Activated CD4-positive, CD25-positive, alpha-beta regulatory T cell treated with anti-CD3 and anti-CD28 coated beads, Interleukin-2, amount 50 U/mL, for 24 hours (primary cell): Measurements from ENCODE around the gene SMIM8.

Source experiments
- ATAC-seq, 2 donors: fragments of 150-1000 bp; cut with Tn5 transposase; one replicate each; pipeline ENCODE4 v1.10.0; 2021; ENCODE audit warnings: mild to moderate bottlenecking in 1 of 2, moderate library complexity in 1 of 2

Gene SMIM8

GRCh38 chr6:87336367-87336766, 14.0 kb downstream of the SMIM8 start:
- no peak for ATAC-seq

GRCh38 chr6:87340230-87340629, 17.8 kb downstream of the SMIM8 start:
- ATAC-seq: no peak

- ATAC-seq: no peak
Measured at GRCh38 chr6:87341158-87341557, 18.8 kb downstream of the SMIM8 start.

- ATAC-seq: no peak
Measured at GRCh38 chr6:87341899-87342298, 19.5 kb downstream of the SMIM8 start.

- no peak for ATAC-seq
Measured at GRCh38 chr6:87342829-87343228, 20.4 kb downstream of the SMIM8 start.

DNA sequence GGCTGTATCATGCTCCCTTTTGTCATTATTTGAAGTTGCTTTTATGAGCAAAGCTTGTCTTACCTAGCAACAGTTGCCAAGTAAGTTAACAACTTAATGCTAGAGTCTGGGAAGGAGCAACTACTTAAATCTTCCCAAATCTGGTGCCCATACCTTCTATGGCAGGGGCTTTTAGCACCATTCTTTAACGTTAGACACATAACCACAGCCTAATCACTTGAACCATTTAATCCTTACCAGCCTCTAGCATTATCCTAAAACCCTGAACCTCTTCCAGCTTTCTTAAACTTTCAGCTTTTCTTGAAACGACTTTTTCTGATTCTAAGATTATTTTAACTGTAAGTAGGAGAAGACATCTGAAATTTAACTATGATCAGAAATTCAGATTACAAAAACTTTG, 22.3 kb downstream of the SMIM8 start, which contains the start of gene C6orf163:
TSS of gene C6orf163 (plus strand) at position 83 of the 400 bp plus-strand sequence. CDS start at position 370, 287 bp downstream.
- ATAC-seq: no peak

GRCh38 chr6:87346700-87347099, 24.3 kb downstream of the SMIM8 start:
- ATAC-seq: no peak

GRCh38 chr6:87349896-87350295, 27.5 kb downstream of the SMIM8 start:
- no peak for ATAC-seq

GRCh38 chr6:87350516-87350915, 28.1 kb downstream of the SMIM8 start:
- ATAC-seq: no peak

DNA sequence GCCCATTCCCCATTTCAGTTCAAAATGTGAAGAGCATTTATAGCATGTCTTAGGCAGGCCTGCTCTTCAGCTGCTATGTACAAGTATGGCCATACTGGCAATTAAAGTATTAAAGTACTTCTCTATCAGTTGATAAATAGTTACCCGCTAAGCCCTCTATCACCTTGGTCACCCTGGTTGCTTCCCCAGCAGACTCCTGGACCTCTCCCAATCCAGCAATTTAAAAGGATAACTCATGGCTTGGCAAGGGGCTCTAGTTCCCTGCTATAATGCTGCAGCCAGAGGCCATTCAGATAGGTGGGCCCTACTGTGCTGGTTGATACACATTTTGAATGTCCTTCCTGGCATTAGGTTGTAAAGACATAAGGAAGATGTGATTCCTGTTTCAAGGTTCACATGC, 29.2 kb downstream of the SMIM8 start:
- no peak for ATAC-seq

DNA sequence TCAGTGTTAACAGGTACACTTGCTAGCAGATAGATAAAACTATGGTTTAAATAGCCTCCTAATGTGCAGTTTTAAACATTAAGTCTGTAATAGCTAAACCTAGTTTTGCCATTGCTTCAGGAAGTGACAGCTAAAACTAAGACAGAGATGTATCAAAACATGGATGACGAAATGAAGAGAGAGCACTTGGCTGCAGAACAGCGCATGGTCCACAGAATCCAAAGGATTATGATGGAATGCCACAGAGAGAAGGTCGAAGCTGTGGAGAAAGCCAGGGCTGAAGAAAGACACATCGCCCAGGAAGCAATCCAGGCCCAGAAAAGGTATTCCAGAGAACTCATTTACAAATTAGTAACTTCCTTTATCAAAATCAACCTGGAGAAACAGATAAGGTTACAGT, 33.8 kb downstream of the SMIM8 start:
- ATAC-seq: no peak

GRCh38 chr6:87357479-87358196, 35.2 kb downstream of the SMIM8 start:
- ATAC-seq: no peak

DNA sequence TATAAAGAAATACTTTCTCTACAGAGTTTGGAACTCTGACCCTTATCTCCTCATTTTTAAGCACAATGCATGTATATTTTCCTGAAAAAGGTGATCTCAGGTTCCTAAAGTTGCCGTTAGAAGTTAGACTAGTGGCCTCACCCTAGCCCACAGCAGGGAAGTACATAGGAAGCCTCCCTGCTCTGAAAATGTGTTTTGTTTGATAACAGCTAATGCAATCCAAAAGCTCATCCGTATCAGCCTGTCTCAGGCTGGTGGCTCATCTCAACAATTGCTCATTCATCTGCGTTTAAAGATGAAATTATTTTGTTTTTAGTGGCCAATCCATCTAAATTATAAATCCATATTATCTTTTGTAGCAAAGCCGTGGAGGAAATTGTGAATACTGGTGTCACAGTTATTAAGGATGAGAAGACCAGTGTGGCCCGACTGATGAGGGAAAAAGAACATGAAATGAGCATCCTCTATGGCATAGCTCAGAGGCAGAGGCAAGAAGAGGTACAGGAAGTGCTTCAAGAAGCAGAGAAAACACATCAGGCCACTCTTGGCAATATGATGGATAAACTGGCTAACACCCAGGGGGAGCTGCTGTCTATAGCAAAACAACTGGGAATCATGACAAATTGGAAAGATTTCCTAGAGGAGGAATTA, 42.3 kb downstream of the SMIM8 start:
- ATAC-seq: no peak

DNA sequence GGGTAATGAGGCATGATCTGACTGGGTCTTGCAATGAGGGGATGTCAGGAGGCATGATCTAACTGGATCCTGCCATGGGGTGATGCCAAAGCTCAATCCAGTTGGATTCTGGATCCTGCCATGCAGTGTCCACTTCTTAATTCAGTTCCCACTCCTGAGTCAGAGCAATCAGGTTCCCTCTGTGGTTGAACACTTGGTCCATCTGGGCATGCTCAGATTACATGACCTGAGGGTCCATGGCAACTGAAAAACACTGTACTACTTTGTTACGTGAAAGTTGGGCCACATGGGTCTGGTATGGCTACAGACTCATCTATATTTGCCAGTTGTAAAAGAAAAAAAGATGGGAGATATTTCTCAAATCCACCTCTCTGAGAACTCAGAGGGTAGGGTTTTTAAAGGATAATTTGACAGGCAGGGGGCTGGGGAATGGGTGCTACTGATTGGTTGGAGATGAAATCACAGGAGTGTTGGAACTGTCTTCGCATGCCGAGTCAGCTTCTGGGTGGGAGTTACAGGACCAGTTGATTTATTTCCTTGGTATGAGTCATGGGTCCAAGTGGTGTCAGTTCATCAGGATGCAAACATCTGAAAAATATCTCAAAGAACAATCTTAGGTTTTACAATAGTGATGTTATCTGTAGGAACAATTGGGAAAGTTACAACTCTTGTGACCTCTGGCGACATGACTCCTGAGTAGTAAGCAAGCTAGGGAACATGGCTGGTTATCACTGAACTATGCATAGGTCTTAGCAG, 43.9 kb downstream of the SMIM8 start:
- no peak for ATAC-seq

DNA sequence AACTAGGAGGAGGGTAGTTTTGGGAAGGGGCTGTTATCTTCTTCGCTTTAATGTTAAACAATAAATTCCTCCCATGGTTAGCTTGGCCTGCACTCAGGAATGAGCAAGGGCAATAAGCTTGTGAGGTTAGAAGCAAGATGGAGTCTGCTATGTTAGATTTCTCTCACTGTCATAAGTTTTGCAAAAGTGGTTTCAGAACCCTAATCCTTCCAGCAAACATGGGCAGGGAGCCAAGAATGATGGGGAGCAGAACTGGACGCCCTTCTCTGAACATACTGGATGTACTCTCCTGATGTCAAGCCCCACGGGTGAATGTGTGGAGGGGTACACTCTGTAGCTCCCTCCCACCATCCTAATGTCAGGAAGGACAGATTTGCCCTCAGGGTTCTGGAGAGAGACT, 44.5 kb downstream of the SMIM8 start:
- ATAC-seq: no peak

DNA sequence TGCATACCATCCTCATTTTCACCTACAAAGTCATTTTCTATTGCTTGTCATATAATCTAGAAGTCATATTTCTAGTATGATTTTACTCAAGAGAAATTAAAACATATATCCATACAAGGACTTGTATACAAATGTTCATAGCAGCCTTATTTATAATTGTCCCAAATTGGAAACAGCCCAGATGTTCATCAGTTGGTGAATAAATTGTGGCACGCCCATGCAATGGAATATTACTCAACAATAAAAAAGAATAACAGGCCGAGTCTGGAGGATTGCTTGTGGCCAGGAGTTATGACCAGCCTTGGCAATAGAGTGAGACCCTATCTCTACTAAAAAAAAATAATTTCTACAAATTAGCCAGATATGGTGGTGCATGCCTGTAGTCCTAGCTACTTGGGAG, 51.0 kb downstream of the SMIM8 start:
- no peak for ATAC-seq

DNA sequence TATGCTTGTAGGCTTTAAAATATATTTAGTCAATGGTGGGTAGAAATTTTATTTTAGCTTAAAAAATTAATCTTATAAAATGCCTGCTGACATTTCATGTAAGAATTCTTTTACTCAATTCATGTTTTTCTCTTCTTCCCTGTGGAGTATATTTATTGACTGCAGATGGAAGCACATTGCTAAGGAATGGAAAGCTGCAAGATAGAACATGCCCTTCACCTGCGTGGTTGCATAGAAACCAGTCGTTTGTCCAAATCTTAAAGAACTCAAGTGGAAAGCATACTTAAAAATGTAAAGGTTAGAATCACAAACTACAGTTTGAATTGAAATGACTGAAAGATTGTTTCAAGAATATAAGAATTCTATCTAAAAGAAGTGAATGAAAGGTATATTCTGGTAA, 52.9 kb downstream of the SMIM8 start:
- no peak for ATAC-seq

- no peak for ATAC-seq
Measured at GRCh38 chr6:87376643-87377042, 54.3 kb downstream of the SMIM8 start.

GRCh38 chr6:87378947-87379346, 56.6 kb downstream of the SMIM8 start:
- no peak for ATAC-seq

- no peak for ATAC-seq
Measured at GRCh38 chr6:87382861-87383260, 60.5 kb downstream of the SMIM8 start.

DNA sequence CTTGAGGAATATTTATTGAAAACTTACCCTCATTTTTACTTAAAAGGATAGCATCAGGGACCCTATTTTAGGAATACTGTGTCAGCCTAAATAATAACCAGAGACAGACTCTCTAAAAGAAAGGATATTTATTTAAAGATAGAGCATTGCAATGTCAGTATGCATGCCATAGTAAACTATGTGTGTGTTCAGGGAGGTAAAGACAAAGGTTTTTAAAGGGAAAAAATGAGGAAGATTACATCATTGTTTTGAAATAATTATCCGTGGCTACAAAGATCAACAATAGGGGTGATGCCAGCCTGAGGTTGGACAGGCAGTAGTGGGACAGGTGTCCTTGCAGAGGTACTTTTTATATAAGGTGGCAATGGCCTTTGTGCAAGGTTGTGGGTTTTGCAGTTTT, 61.6 kb downstream of the SMIM8 start:
- ATAC-seq: no peak

DNA sequence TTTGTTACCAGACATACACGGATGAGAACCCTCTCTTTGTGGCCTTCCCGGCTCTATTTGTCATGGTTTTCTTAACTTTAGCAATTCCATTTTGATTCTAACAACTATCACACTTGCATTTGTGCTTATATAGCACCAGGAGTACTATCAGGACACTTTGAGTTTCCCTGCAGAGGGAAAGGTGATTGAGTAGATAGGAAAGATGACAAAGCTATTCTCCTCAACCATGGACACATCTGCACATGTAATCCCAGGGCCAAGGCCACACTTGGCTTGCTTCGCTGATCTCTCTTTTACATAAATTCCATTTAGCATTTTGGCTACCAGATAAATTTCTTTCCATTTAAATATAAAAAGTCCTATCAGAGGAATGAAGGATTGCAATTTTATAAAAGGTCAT, 62.1 kb downstream of the SMIM8 start:
- no peak for ATAC-seq

GRCh38 chr6:87391334-87391733, 68.9 kb downstream of the SMIM8 start:
- no peak for ATAC-seq
